Spleen (tissue), 7 donors: ENCODE results near the gene CACNA1F.

Experiments used
- POLR2A ChIP-seq, 3 donors: fragments of 450-650 bp; IDR thresholded peaks; one replicate each; pipeline ENCODE4 v1.5.1; 2017; ENCODE audit warnings: antibody characterized with exemption in 3 of 3, mild to moderate bottlenecking in 1 of 3
- POLR2AphosphoS5 ChIP-seq, 3 donors: sonication (generic); formaldehyde crosslinking; IDR thresholded peaks; one replicate each; pipeline ENCODE4 v1.5.1; 2017; ENCODE audit warnings: antibody characterized with exemption in 3 of 3
- TF ChIP-seq, protein P1 (sequence below), 11 experiments: fragments of 200-600 bp in 7 of 11; fragments of 450-650 bp in 4 of 11; sonication (generic) in 4 of 11; IDR thresholded peaks in 8 of 11; conservative IDR thresholded peaks in 3 of 11; 1 replicate in 7 of 11; 2 replicates in 4 of 11; pipeline versions ENCODE4 v1.4.0 to v1.8.0; 2016 to 2021; ENCODE audit warnings: antibody characterized with exemption in 11 of 11, inconsistent platforms in 4 of 11, mild to moderate bottlenecking in 1 of 11
- donor health status: DM: no; HTN: no; CAD: no; lungs with moderate emphysema.
- donor health status: DM: no; HTN: no; CAD: no.
- donor health status: DM: no; HTN: no; CAD: no.

DNA sequence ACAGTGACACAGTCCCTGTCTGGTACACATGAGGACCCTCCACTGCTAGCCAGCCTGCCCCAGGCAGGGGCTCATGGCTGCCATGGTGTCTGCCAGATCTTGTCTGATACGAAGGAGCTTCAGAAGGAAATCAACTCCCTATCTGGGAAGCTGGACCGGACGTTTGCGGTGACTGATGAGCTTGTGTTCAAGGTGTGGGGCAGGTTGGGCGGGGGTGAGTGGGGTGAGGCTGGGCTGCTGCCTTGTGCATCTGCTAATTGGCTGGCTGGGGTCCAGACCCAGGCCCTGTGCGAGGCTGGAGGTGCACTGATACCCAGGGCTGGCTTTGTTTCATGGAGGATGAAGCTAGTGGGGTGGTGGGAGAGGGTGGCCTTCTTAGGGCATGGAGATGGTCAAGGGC, 15.9 kb upstream of the CACNA1F start:
- TF ChIP-seq, protein P1, sequence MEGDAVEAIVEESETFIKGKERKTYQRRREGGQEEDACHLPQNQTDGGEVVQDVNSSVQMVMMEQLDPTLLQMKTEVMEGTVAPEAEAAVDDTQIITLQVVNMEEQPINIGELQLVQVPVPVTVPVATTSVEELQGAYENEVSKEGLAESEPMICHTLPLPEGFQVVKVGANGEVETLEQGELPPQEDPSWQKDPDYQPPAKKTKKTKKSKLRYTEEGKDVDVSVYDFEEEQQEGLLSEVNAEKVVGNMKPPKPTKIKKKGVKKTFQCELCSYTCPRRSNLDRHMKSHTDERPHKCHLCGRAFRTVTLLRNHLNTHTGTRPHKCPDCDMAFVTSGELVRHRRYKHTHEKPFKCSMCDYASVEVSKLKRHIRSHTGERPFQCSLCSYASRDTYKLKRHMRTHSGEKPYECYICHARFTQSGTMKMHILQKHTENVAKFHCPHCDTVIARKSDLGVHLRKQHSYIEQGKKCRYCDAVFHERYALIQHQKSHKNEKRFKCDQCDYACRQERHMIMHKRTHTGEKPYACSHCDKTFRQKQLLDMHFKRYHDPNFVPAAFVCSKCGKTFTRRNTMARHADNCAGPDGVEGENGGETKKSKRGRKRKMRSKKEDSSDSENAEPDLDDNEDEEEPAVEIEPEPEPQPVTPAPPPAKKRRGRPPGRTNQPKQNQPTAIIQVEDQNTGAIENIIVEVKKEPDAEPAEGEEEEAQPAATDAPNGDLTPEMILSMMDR (IDR thresholded peaks at IDR 0.05 in 8 of 11, conservative IDR thresholded peaks at IDR 0.05 in 3 of 11): no peak
- no peak for TF ChIP-seq POLR2A (IDR thresholded peaks at IDR 0.05)
- TF ChIP-seq POLR2AphosphoS5 (IDR thresholded peaks at IDR 0.05): no peak
